ENCODE results near the gene ILKAP.

ILKAP gene

DNA sequence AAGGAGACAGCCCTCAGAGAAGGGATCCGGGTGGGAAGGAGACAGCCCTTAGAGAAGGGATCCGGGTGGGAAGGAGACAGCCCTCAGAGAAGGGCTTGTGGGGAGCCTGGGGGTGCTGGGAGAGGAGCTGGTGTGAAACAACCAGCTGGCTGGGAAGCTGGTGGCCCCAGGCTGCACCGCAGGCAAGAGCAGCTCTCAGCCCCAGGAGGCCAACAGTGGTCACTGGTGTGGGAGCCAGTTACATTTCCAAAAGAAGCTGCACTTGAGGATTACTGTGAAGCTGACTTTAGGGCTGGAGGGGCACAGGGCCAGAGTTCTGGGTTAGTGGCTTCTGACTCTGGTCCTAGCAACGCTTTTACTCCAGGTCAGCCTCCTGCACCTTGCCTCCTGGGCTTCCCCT, 33.1 kb upstream of the ILKAP start:
- no peak for DNase-seq

DNA sequence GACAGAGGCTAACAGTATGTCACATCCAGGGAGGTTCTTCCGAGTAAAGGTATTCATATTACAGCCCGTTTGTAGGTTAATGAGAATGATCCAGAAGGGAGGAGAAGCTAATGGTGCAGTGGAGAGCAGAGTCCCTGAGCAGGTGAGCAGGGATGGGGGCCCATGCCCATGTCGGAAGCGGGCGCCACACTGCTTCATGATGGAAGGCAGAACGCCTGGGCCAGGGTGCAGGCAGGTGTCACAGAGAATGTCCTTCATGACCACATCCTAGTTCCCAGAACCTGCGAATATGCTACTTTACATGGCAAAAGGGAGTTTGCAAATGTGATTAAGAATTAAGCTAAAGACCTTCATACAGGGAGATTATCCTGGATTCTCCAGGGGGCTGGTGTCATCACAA, 32.4 kb upstream of the ILKAP start:
- DNase-seq: no peak

DNA sequence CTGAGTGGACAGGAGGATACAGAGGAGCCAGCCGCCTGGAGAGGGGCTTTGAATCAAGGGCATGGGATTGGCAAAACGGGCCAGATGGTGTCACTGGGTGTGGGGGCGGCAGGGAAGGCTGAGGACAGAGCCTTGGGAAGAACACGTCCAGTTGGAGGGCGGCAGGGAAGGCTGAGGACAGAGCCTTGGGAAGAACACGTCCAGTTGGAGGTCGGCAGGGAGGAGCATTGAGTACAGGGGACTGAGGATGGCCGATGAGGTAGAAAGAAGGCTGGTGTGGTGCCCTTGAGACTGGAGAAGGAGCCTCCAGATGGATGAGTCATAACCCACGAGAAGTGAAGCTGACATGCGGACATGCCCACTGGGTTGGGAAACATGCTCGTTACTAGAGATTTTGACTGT, 31.8 kb upstream of the ILKAP start:
- peak; percentile 74 to 89 for DNase-seq

DNA sequence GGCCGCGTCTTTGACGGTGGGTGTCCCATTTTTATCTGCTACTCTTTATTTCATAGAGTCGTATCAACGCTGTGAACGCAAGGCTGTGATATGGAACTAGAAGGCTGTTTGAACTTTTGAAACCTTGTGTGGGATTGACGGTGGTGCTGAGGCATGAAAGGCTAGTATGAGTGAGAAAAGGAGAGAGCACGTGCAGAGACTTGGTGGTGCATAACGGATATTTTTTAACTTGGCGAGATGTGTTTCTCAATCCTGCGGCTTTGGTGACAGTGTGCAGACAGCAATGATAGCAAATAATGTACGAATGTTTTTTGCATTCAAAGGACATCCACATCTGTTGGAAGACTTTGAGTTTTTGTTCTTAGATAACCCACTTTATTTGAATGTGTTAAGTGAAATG, 30.1 kb upstream of the ILKAP start:
- DNase-seq: no peak

DNA sequence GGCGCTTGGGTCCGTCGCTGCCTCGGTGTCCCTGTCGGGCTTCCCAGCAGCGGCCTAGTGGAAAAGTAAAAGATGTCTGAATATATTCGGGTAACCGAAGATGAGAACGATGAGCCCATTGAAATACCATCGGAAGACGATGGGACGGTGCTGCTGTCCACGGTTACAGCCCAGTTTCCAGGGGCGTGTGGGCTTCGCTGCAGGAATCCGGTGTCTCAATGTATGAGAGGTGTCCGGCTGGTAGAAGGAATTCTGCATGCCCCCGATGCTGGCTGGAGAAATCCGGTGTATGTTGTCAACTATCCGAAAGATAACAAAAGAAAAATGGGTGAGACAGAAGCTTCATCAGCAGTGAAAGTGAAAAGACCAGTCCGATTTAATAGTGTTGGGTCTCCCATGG, 28.3 kb upstream of the ILKAP start:
- no peak for DNase-seq

DNA sequence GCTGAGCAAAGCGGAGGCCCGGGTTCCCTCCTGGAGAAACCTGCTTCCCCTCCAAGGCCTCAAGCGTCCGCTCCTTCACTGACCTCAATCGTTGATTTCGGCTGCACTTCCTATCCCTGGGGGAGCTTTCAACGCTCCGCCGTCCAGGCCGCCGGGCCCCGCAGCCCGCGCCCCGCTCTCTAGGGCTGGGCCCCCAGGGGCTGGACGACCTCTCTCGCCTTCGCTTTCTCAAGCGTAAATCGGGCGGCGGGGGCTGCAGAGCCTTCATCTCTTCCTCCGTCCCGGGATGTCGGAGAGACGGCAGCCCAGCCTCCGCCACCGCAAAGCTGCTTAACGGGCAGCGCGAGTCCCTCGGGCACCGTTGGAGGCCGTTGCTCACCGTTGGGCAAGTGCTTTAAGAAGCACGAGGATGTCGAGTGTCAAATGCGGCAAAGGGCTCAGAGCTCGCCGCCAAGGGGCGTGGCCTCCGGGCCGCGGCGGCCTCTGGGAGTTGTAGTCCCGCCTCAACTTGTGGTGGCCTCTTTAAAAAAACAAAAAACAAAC, 27.8 kb upstream of the ILKAP start:
- DNase-seq: peak; percentile 79 to 90

DNA sequence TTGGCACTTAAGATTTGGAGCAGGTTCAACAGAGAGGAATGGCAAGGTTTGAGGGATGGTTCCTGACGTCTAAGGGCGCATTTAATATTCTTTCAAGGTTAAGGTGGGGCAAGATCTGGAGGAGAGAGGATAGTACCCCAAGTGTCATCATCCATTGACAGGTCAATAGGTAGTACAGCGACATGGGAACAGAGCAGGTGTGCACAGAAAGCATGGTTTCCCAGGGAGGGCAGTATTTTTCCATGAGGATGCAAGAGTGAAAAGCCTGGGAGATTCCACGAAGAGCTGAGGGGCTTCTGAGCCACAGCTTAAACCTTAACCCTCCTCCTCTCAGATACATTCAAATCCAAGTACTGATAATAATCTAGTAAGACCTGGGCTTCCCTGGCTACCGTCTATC, 27.2 kb upstream of the ILKAP start:
- no peak for DNase-seq

DNA sequence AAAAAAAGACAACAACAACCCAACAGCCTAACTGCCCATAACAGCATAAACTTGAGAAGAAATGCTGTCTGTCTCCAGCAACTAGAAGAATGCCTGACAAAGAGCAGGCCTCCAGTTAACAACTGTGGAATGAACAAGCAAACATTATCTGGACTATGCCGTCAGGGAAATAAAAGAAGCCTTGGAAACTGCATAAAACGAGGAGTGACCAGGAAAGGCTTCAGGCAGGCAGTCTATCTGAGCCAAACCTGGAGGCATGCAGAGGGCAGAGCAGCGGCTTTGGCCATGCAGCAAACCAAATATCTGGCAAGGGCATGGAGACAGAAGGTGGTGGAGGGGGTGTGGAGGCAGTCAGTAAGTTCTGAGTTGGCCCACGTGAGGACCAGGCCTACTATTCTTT, 25.2 kb upstream of the ILKAP start:
- DNase-seq: no peak

DNA sequence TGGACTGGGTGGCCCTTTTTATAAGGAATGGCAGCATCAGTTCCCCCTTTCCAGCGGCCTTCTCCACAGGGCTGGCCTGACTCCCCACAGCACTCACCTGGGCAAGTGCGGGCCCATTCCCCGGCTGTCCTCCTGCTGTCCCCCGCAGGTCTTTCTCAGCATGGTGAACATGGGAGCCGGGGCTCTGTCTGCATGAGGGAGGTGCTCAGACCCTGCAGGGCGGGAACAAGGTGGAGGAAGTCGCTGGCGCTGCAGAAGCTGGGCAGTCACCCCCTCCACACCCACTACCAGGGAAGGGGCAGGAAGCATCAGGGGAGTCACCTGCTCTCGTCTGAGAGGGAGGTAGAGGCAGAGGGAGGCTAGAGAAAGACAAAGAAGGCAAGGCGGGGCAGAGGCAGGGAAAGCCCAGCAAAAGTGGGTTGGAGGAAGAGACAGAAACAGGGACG, 24.1 kb upstream of the ILKAP start:
- DNase-seq: no peak

DNA sequence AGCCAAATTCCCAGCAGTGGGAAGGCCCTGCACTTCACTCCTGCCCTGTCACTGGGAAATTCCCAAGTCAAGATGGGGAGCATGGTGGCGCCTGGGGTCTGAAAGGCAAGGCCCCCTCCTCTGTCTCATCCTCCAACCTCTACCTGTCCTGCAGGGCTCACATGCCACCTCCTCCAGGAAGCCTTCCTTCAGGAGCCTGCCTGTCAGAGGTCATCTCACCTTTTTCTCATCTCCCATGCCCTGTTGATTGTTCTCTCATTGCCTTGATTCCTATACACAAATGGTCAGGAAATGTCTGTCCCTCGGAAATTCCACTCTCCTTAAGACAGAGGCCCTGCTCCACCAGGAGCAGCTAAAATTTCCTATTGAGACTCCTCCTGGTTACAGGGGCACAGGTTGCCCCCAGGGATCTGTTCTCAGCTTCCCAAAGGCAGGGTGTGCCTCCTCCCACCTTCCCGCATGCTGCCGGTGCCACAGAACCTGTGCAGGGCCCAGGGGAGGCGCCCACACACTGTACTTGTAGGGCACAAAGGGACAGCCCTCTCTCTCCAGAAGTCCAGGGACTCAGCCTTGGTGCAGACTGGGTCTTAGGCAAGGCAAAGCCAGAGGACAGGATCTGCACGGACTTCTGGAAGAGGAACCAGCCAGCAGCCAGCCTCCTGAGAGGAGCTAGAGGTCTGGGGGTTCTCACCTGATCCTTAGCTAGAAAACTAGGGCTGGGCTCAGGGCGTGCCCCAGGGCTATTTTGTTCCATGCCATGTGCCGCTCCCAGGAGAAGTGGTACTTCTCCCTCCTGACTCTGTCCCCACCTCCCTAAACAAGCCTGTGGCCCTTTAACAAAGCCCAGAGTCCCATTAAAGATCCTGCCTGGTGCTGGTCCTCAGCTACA, 23.4 kb upstream of the ILKAP start:
- no peak for DNase-seq

DNA sequence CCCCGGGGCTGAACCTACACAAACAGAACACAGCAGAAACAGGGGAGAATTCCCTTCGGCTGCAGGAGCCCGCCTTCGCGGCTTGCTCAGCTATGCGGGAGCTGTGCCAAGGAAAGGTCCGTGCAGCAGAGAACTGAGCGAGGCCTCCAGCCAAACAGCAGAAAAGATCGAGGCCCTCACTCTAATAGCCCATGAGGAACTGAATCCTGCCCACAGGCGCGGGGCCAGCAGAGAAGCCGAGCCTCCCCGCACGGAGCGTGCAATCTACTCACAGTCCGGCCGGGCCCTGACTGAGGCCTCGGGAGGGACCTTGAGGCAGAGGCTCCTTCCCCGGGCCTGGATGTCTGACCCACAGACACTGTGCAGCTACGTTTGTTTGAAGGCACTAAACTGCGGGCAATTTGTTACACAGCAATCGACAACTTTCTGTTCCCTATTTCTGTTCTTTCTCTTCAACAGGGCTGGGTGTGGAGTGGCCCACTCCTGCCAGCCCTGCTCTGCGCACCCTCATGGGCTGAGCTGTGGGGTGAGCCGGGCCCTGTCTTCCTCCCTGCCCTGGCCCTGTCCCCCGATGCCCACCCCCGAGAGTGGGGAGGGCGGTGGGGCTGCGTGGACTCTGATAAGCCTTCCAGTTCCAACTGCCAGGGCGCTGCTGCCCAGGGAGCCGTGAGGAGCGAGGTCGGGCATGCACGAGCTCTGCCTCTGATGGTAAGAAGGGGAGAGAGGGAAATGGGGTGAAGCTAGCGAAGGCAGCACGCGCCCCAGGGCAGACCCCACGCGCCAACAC, 22.6 kb upstream of the ILKAP start:
- no peak for DNase-seq

DNA sequence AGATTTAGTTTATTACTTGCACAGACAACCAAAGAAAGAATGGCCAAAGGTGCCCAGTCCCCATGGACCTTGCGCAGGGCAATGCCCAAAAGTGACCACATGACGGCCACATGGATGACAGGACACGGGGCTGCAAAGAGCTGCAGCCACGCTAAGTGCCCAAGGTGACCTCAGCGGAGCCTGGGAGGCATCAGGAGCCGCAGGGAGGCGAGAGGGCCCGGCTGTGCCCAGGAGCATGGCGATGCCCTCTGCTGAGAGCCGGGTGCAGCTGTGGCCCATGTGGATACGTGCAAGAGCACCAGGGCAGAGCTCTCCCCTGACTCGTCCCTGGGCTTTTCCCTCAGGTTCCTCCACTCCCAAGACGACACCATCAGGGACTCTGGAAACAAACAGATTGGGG, 21.6 kb upstream of the ILKAP start:
- no peak for DNase-seq

DNA sequence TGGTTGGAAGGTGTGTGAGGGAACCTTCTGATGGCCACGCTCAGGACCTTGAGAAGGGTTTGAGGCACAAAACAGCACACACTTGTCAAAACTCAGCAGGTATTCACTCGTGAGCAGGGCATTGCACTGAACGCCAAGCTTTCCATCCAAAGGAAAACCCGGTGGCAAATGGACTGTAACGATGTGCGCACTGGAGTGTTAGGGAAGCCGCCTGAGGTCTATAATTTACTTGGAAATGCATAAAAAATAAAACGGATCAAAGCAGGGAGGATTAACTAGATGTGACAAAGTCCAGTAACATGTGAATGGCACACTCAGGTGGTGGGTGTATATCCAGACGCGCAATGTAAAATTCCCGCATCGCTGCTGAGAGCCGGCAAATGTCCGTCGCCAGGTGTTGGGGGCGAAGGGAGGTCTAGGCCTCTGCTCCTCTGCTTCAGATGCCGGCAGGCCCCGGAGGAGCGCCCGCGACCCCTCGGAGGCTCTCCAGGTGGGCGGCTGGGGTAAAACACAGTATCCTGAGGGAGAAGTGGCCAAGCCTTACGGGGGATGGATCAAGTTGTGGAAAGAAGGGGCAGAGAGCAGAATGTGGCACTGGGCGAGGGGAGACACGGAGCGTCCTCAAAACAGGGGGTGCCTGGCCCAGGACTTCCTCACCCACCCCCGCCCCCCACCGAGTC, 21.0 kb upstream of the ILKAP start:
- no peak for DNase-seq

DNA sequence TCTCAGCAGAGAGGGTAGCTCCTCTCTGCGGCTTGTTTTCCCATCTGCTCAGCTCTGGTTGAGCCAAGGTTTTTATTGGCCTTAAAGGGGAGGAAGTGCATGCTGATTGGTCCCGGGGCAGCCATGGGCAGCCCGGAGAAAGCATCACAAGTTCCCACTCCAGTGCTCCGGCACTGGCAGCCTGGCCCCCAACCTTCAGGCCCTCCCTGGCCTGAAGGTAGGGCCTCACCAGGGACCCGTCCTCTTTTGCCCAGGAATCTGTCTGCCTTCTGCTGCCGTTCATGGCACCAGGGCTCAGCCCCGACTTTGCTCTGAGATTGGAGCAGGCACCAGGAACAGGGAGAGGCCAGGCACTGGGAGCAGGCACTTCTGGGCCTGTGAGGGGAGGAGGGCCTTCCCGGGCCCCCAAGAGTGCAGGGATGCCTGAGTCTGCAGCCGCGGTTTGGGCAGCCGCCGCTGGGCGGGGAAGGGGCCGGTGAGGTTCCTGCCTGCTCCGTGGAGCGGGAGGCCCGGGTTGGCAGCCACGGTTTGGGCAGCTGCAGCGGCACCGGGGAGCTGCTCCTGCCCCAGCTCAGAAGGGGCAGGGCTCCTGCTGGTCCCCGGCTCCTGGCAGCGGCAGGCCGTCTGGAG, 17.5 kb upstream of the ILKAP start:
- DNase-seq: no peak

DNA sequence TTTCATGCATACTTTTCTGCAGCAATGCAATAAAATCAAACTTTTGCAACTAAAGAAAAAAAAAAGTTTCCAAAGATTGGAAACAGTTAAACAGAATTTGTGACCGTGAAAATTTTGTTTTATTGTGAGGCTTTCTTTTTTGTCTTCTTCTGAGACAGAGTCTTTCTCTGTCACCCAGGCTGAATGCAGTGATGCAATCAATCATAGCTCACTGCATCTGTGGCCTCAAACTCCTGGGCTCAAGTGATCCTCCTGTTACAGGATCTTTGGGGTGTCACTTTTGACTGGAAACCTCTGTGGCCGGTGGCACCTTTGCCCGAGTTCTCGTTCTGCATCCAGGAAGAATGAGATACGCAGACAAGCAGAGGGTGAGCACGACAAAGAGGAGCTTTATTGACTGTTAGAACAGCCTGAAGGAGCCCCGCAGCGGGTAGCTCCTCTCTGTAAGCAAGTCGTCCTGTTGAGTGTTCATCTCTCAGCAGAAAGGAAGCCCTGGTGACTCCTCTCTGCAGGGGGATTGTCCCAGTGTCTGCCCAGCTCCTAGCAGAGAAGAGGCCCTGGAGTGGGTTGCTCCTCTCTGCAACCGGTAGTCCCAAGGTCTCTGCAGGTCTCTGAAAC, 16.9 kb upstream of the ILKAP start:
- DNase-seq: no peak

DNA sequence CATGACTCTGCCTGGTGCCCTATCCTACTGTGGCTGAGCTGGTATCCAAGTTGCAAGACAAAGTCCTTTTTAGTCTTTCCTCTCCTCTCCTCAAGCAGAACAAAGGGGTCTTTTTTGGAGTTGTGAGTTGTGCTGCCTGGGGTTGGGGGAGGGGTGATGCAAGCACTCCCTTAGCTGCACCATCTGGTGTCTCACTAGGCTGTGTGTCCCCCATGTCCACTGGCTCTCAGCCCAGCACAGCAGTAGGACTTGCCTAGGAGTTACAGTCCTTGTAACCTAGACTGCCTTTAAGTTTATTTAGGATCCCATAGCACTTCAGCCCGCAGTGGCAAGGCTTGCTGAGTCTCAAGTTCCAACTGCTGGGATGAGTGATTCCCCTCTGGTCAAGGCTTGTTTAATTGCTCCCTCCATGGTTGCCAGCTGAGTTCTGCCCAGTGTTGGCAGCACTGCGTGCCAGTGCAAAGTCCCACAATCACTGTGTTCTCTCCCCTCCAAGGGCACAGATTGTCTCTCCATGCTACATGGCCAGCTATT, 13.2 kb upstream of the ILKAP start:
- DNase-seq: no peak

DNA sequence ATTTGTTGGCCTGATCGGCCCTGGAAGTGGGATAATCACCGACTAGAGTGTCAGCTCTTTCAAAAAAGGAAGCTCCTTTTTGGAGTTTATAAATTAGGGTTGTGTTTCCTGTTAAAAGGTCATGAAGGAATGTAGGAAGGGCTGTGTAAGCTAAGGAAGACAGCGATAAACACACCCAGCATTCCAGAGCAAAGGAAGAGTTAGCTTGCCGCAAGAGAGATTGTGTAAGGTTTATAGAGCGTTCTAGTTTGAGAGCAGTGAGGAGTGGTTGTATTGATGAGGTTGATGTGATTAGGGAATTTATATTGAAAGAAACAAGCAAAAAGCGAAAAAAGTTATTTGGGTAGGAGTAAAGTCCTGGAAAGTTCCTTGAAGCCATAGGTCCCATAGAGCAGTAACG, 3.5 kb upstream of the ILKAP start:
- no peak for DNase-seq

DNA sequence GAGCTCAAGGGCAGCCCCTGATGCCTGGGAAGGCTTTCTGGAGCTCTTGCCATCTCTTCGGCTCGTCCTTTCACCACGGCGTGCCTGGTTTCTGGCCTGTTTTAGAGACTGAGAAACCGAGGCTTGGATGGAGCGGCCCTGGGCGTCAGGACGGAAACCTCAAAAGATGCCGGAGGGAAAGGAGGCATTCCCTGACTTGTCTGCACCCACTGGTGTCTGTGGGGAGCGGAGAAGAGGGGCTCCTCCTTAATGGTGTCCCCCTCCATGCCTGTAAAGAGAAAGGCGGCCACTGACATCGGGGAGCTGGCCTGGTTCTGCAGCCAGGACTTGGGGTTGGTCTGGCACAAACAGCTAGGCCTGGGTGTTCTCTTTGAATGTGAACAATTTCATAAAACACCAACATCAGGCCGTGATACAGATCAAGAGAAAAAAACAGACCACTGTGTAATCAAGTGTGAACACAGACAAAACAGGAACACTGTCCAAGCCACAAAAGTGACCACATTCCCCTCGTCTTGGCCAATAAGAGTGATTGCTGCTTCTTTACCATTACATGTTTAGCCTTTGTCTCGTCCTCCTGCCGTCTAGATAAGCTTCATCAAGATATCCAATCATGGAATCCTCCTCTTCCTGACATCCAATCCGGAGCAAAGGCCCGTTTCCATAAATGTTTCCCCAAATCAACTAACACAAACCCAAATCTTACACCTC, 633 bp upstream of the ILKAP start:
- DNase-seq: peak in 1 of 2 donors; percentile 30

DNA sequence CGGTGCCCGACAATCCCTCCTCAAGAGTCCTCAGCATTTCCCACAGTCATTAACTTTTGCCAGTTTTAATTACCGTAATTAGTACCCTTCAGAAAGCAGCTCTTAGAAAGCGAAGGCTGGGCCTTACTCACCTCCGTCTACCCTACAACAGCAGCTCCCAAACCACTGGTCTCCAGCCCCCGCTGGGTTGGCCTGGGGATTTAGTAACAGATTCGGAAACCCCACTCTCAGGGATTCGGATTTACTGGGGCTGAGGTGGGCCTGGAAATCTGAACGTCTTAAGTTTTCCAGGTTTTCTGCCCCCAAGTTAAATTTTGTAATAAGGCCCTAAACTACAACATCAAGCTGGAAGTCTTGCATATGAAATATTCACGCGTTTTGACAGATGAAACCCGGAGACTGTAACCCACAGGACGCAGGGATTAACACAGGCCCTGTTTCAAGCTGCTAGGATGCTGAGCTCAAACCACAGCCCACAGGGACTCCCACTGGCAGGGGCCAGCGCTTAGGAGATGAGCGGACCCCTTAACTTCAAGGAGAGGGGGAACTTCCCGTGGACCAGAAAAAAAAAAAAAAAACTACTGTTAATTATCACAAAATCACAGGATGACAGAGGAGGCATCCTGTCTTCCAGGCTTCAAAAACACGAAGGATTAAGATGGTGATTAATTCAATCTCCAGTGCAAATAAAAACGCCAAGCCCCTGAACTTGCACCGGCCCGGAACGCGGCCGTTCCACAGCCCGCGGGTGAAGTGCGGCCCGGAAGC, 985 bp downstream of the ILKAP start:
- DNase-seq: no peak

DNA sequence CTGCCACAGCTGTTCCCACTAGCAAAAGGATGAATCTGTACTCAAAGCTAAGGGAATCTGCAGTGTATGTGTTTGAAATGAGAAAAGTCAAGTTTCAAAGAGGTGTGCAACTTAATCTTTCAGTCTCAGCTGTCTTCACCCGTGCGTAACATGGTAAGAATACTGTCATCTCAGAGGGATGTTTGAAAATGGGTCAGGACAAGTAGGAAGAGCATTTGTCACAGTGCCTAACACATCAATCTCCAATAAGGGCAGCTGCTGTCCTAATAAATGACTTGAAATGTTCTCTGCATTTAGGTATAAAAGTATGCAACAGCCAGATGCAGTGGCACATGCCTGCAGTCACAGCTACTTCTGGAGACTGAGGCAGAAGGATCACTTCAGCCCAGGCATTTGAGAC, 13.1 kb downstream of the ILKAP start:
- no peak for DNase-seq

Measured in inflammatory macrophage (primary cell).